Effector CD8-positive, alpha-beta T cell (primary cell): Measurements from ENCODE around the gene MYOF.
"Not testable (repeated sequence)": the region's sequence is repeated elsewhere in the genome, so short reads cannot be mapped to it uniquely, and the experiment has no call there.

Experiments
- DNase-seq: peaks from one replicate; lab custom pipeline; 2025; lab: John Stamatoyannopoulos, UW

Gene MYOF

DNA sequence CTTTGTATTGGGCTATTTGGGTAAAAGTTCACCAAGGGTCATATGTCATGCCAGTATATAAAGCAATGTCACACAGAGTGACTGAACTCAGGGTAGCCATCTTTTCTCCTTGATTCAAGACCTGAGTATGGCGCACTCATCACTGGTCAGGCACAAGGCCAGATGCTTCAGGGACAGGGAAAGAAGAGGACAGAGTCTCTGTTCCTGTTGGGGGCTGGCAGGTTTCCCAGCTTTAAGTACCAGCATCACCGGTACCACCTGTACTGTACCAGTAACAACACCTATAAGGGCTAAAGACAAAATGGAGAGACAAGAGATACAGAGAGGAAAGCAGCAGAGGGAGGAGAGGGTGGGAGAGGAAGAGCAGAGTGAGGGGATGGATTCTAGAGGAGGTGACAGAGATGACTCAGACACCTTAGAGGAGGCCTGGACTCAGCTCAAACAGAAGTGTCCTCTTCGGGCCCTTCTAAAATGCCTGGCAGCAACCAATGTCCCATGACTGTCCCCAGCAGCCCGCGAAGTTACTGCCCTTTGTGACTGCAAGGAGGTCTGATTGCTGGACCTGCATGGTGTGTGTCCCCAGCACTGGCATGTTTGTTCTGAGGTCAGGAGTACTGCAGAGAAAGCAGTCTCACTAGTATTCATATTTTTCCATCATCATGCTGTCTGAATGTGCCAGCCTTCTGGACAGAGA lies 191.3 kb downstream of the MYOF start:
- no peak for DNase-seq

DNA sequence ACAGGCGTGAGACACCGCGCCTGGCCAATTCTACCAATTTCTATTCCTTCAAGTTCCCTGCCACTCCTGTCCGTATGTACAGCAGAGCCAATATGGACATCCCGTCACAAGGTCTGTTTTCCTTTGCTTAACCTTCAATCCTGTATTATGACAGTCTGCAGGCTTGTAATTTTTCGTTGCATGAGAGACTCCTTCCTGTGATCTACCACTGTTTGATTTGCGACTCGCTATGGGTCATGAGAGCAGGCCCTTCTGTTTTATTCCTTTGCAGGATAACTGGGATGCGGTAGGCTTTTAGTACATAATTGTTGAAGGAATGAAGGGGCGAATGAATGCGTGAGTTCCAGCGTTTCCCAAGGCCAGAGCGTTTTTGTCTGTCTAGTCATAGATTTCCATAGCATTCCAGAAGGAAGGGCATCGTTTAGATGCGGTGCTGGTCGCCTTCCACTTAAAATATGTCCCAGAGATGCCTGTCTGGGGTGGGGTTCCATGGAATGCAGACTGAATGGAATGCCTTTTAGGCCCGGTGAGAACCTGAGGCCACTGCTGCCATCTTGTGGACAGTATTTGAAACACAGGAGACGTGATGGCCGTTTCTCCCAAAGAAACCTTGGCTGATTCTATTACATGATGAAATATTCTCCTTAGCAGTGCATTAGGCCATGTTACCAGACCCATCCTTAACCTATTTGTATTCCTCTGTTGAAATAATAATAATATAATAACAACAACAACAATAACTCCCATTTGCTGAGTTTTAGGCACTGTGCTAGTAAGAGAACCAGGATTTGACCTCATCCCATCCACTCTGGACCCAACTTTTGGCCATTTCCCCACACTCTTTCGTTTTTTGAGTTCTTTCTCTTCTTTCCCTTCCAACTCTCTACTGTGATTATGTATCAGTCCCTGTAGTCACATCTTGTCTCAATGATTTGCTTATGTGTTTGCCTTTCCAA lies 193.2 kb downstream of the MYOF start:
- DNase-seq, result peak; percentile 16

DNA sequence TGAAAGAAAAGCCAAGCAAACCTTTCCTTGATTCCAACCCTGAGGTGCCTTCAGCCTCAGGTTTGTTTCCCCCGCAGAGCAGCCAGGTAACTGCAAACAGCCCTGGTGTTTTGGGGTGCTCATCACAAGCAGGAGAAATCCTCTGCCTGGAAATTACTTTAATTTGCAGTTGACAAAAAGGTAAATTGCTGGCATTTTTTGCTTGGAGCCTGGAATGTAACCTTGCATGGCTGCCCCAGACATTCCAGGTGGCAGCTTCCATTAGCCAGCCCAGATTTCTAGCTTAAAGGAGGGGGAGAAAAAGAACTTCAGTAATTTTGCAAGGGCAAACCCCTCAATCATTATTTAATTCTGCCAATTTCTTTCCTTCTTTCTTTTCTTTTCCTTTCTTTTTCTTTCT lies 194.4 kb downstream of the MYOF start:
- no peak for DNase-seq

DNA sequence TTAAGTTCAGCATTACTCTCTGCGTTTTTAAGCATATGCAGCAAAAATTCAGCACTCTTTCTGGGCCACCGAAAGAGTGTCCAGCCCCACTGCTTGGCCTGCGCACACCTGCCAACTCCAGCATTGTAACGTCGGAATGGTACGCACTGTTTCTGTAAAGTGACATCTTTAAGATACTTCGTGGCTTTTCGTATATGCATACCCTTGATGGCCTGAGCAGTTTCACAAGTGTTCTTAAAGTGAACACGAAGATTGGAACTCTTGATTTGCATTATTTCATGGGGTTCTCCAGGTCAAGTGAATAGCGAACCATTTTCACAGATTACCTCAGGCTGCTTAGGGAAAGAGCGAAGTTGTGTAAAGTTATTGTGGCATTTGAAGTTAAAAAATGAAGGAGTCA lies 197.9 kb downstream of the MYOF start:
- not testable (repeated sequence) for DNase-seq

DNA sequence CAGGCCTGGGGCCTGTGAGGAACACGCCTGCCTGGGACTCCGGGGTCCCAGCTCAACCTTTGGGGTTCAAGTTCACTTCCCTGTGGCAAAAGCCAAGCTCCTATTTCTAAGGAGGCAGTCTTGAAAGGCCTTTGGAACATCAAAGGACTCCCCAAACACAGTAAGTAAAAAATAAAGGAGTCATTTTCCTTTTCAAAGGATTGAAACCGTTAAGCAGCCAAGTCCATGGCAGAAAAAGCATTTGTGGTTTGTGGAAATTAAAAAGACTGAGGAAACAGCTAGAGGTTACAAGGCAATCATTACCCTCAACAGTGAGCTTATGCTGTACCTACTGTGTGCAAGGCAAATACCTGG lies 200.8 kb downstream of the MYOF start:
- no peak for DNase-seq

DNA sequence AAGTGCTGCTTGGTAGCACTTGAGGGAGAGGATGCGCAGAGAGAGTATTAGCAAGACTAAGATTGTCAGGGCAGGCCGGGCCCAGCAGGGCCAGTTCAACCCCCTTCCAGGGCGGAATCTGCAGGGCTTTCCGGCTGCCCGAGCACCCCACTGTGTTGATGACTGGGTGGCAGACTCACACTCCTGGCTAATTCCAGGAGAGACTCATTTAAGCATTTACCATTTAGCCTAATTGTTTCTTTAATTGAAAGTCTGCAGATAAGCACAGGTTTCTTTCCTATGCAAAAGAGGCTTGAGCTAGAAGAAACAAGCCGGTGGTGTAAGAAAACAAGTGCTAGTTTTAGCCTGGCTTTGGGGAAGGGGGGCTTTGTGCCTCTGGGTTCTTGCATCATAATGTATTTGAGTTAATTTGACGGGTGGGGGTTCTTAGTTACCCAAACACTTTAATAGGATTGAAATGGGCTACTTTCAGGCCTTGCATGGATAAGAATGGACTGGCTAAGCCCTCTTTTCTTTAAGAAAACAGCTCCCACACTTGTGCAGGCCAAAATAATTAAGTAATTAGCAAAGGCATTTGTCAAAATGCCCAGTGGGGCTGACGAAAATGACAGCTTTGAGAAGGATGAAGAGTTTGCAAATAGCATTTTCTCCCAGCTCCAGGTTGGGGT lies 201.3 kb downstream of the MYOF start:
- no peak for DNase-seq

DNA sequence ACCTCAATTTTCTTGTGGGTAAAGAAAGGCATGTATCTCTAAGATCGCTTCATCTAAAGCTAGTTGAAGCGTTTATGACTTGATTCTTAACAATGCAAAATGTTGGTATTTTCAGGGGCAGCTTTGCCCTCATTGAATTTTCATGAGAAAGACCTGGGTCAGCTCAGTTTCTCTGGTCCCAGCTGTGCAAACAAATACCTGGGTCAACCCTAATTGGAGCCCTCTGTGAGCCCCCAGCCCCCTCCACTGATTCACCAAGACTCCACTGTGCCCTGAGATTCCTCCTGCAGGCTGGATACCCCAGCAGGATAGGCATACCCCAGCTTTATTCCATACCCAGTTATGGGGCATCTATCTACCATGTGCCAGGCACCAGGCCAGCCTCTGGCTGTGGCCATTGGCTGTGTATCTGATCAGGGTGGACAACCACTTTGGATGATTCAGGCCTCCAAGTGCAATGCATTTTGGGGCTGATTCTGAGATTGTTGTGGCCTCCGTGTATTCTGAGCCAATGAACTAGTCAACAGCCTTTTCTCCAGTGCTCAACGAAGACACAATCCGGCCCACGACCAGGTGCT lies 201.9 kb downstream of the MYOF start:
- no peak for DNase-seq

DNA sequence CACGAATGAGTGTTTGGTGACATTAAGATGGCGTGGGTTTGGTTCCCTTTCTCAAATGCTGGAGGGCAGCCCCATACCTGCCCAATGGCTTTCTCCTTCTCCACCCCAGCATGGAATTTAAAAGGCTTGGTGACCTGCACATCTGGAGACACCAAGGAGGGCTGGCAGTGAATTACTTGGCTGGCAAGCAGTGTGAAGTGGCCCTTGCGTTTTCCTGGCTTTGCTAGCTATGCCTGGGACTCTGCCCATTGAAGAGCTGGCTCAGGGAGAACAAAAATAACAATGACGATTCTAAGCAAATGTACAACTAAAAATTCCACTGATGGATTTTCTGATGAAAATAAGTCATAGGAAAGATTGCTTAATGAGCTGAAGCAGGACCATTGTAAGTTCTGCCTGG lies 204.8 kb downstream of the MYOF start:
- DNase-seq, result no peak

DNA sequence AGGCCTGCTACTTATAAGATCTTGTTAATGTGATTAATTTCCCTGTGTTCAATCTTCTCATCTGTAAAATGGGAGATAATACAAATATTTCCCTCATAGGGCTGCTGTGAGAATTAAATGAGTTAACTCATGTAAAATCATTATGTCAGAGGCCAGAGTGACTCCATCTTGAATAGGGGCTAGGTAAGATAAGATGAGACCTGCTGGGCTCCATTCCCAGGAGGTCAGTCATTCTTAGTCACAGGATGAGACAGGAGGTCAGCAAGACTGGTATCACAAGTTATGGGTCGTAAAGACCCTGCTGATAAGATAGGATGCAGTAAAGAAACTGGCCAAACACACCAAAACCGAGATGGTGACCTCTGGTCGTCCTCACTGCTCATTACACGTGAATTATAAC lies 207.7 kb downstream of the MYOF start:
- no peak for DNase-seq

DNA sequence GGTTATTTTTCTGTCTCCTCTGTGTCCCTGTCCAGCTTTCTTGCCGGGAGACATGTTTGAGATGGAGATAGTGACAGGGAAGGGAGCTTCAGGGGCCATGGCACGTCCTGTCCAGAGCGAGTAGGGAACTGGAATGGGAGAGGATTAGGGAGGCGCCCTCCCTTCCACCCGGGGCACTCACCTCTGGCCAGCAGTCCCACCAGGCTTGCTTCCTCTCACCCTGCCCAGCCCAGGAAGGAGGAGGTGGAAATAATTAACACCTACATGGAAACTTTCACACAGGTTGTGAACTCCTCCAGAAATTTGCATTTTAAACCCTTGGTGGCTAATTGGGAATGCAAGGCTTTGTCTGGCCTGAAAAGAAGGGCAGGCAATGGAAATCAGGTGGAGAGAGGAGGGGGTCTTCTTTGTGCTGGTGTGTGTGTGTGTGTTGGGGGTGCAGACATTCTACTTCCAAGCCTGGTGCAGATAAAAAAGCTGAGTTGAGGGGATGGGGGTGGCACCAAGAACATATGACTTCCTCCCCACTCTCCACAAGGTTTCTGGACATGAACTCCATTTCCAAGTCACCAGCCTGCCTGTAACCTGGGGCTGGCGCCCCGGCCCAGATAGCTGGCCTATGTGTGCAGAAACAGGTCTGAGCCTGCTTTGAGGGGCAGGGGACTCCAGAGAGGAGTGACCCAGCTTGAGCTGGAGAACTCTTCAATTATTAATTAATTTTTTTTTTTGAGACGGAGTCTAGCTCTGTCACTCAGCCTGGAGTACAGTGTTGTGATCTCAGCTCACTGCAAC lies 209.1 kb downstream of the MYOF start:
- DNase-seq, result no peak

DNA sequence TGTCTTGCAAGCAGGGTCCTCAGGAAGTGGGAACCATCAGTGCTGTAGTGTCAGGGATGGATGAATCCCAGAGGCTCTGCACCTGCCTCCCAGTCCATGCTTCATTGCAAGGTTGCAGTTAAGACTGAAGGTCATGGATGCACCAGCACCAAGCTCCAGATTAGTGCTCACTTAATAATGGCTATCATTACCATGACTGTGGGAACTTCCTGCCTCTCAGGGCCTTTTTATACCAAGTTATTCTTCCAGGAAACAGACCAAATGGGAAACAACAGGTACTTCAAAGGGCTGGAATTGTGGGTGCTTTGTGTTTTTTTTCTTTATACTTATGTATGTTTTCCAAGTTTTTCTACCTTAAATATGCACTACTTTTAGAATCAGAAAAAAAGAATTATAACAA lies 210.8 kb downstream of the MYOF start:
- DNase-seq, result no peak

DNA sequence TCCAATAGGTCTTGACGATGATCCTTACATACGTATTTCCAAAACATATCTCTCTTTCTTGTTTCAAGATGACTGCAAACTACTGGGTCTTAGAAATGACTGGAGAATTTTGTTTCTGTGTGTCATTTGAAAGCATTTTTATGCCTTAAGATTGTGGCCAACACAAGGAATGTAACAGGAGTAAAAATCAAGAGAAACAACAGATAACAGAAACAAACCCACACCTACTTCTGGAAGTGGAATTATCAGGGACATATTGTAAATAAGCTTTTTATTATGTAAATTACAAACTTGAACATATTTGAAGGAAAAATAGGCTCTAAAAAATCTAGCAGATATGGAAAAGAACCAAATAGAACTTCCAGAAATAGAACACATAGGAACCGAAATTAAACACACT lies 212.9 kb downstream of the MYOF start:
- DNase-seq, result no peak

DNA sequence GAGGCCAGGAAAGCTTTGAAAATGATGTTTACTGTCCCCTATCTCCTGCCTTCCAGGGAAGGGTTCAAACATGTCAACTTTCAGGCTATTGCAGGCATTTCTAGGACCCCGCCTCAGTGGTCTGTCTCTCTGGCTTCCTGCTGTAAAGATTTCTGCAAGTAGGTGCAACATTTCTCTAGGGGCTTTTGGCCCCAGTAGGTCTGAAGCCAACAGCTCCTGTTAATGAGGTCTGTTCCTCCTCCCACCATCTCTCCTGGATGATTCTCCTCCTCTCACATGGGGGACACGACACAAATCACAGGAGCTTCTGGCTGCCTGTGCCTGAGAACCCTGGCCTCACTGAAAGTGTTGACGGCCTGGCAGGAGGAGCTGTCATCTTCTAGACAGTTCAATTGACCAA lies 214.1 kb downstream of the MYOF start:
- no peak for DNase-seq

DNA sequence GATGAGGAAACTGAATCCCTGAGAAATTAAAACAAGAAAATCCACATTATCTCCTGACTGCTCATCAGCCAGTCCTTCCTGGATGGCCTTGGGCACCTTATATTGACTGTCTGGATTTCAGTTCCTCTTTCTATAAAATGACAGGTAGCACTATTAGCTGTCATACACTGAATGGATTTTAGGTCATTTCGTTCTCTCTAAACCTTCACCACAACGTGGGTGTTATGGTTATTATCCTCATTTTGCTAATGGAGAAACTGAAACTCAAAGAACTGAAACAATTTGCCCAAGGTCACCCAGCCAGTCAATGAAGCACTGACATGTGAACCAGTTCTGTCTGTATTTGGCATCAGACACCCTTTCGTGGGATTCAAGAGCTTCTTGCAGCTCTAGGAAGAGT lies 214.6 kb downstream of the MYOF start:
- no peak for DNase-seq

DNA sequence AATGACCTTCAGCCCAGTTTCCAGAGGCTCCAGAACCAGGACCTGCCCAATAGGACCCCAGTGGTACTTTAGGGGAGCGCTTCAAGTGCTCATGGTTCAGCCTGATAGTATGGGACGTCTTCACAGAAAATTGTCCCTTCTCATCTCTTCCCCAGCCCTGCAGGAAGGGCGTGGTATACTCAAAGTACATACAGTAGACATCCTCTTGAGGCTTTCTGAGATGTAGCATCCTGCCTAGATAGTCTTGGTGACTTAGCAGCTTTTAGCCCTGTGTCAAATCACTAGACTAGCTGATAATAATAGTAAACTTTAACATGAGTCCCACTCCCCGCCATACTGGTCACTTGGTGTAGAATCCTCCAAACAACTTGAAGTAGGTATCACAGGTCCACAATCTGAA lies 215.3 kb downstream of the MYOF start:
- DNase-seq, result no peak

DNA sequence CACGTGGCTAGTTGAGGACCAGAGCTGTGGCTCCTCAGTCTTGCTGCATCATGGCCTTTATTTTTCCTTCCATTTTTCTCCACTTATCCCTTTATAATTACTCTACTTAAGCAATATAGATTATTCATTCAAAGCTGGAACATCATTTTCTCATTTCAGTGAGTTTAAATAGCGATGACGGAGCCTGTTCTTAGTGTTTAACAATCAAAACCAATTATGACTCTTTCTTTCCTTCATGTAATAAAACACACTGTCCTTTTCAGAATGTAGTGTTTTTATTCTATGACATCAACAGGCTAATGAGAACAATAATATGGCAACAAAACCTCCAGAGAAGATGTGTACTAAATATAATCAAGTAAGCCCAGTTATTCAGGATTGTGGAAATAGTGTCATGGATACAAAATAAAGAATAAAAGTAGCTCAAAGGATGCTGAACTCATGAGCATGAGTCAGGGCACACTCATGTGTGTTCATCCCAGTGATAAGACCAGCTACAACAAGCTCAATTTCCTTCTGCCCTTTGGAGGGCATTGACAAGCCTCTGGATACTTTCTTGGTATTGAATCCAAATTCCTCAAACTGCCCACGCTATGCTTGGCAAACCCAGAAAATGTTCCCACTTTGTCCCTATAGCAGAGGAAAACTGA lies 220.0 kb downstream of the MYOF start:
- no peak for DNase-seq

DNA sequence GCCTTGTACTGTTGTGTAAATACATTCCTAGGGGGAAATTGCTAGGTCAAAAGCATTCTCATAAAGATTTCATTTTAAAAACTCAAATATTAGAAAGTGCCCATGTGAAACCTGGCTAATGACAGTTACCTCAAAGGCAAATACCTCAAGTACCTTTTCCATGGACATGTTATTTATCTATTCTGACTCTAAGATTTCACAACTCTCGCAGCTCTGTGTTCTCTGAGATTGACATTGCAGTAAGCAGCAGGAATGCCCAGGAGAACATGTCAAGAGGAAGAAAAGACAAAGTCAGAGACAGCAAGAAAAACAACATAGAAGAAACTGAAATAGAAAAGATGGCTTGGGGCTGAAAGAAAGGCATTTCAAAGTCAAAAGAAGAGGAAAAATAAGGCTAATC lies 221.0 kb downstream of the MYOF start:
- no peak for DNase-seq

DNA sequence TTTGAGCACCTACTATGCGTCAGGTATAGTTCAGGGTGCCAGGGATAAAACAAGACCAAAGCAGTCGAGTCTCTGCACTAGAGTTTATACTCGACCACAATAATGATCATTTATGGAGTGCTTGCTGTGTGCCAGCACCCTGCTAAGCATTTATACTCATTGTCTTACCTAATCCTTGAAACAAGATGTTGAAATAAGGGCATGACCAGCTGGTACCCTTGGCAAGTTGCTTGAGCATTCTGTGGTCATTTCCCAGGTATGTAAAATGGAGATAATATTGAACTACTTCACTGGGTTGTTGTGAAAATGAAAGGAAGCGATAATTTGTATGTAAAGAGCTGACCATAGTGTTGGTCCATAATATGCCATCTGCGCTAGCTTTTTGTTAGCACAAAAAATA lies 223.0 kb downstream of the MYOF start:
- DNase-seq, result no peak
